ENCODE measurements around the gene PATJ.
"Not testable (repeated sequence)": the region's sequence is repeated elsewhere in the genome, so short reads cannot be mapped to it uniquely, and the experiment has no call there.

Gene PATJ

GRCh38 chr1:61925591-61926298 lies 183.5 kb downstream of the PATJ start:
- DNase-seq, result no peak
- intact Hi-C loops (cut with DNase I), result no loop called here

- no peak for DNase-seq
- intact Hi-C loops (cut with DNase I), result no loop called here
Observed at GRCh38 chr1:61926597-61926996, 184.3 kb downstream of the PATJ start.

DNA sequence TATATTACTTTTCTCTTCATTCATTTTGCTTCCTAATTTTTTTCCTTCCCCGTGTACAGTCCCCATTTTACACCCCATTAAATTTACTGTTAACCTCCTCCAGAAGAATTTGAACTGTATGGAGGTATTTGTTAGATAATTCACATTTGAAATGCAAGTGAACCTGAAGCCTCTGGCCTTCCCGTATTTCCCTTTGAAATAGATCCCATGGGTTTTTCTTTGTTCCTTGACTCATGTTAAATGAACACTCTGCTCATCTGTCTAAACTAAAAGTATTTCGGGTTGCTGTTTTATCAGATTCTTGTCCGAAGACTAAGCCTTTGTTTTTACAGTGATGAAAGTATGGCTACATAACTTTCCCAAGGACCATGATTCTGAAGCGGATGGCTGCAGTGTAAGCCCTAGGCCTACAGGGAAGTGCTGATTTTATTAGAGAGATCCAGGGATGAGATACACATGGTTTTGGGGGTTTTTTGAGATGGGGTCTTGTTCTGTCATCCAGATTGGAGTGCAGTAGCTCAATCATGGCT lies 187.9 kb downstream of the PATJ start:
- DNase-seq, result no peak
- intact Hi-C loops (cut with DNase I), result no loop called here

DNA sequence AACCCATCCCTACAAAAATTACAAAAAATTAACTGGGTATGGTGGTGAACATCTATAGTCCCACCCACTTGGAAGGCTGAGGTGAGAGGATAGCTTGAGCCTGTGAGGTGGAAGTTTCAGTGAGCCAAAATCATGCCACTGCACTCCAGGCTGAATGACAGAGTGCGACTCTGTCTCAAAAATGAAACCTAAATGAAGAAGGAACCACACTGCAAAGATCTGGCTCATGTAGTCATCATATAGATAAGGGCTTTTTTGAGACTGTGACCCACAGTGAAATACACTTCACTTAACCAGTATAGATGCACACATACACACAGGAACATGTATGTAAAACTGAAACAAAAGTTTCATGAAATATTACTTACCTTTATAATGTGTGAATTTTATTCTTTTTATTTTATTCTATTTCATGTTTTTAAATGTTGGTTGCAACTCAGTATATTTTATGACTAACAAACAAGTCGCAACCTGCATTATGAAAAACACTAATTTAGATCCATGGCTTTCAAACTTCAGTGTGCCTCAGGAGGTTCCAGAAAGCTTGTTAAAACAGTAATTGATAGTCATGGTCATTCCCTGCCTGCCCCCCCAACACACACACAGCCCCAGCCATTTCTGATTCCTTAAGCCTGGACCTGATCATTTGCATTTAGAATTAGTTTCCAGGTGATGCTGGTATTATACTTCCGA lies 189.5 kb downstream of the PATJ start:
- no peak for DNase-seq
- intact Hi-C loops (cut with DNase I), result no loop called here

GRCh38 chr1:61935516-61935915 lies 193.2 kb downstream of the PATJ start:
- intact Hi-C loops (cut with DNase I), result no loop called here
- no peak for DNase-seq

- intact Hi-C loops (cut with DNase I), result no loop called here
Observed at GRCh38 chr1:61936839-61937238, 194.6 kb downstream of the PATJ start.

DNA sequence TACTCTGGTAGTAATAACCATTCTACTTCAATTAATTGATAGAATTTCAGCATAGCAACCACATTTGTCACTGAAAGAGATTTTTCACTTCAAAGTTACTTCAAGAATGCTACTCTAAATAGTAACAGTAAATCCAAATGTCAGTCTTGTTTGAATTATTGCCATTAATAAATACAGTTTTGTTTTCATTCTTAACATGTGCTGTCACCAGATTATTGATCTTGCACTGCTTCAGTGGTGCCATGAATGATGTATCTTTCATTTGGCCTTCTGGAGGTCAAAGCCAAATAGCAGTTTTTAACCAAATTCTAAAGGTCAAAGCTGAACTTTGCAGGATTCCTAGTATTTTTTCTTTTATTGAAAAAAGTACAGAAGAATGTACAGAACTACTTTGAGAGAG lies 199.5 kb downstream of the PATJ start:
- no peak for DNase-seq
- intact Hi-C loops (cut with DNase I), result no loop called here

More at GRCh38 chr1:61936839-61937238, 194.6 kb downstream of the PATJ start:
- no peak for DNase-seq

DNA sequence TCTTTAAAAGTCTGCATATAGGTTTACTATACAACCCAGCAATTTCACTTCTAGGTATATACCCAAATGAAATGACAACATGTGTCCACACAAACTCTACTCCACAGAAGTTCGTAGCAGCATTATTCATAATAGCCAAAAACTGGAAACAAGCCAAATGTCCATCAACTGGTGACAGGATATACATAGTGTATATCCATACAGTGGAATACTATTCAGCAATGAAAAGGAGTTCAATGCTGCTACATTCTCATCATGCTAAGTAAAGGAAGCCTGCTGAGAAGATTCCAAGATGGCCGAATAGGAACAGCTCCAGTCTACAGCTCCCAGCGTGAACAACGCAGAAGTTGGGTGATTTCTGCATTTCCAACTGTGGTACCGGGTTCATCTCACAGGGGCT lies 200.6 kb downstream of the PATJ start:
- intact Hi-C loops (cut with DNase I), result no loop called here
- no peak for DNase-seq

- intact Hi-C loops (cut with DNase I), result not testable (repeated sequence)
Observed at GRCh38 chr1:61948685-61949084, 206.4 kb downstream of the PATJ start.

GRCh38 chr1:61950418-61950817 lies 208.1 kb downstream of the PATJ start:
- DNase-seq, result no peak
- intact Hi-C loops (cut with DNase I), result no loop called here

More at GRCh38 chr1:61948685-61949084, 206.4 kb downstream of the PATJ start:
- DNase-seq, result not testable (repeated sequence)

- peak in 4 of 42 donors; percentile 3 to 19 (median 12) for DNase-seq
- intact Hi-C loops (cut with DNase I), result no loop called here
Observed at GRCh38 chr1:61951731-61952580, 209.7 kb downstream of the PATJ start.

- DNase-seq, result no peak
- intact Hi-C loops (cut with DNase I), result no loop called here
Observed at GRCh38 chr1:61952675-61953074, 210.4 kb downstream of the PATJ start.

GRCh38 chr1:61953076-61953789 lies 211.0 kb downstream of the PATJ start:
- intact Hi-C loops (cut with DNase I), result no loop called here
- DNase-seq, result no peak

DNA sequence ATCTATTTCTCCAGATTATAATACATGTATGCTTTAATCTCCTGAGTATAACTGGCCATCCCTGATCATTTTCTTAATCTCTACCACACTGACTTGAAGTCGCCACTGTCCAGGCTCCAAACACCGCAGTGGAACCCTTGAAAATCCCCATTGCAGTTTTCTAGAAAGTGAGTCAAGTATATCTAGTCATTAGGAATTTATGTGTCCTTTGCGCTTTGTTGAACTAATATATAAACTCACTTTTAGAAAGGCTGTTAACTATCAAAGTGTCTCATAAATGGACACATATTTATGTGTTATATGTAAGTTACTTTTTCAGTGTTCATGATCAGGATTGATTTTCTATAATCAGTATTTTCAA lies 211.5 kb downstream of the PATJ start:
- DNase-seq, result no peak
- intact Hi-C loops (cut with DNase I), result no loop called here

- intact Hi-C loops (cut with DNase I), result no loop called here
- DNase-seq, result no peak
Observed at GRCh38 chr1:61955261-61955660, 213.0 kb downstream of the PATJ start.

- no peak for DNase-seq
- intact Hi-C loops (cut with DNase I), result no loop called here
Observed at GRCh38 chr1:61956016-61956645, 213.9 kb downstream of the PATJ start.

DNA sequence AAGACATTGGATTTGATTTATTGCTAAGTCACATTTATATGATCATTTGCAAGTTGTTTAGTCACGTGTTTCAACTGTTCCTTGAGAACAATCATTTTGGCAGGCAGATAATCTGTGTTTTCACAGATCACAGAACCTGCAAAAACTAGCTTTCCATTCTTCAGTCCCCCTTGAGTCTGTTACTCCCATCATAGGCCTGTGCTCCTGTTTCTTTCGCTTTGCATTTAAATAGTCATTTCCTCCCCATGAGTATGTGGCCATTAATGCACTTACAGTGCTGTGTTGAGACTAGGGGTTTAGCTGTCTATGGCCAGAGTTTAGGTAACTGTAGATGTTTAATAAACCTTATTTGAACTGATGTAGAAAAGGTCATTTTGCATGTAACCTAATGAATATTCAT lies 214.5 kb downstream of the PATJ start:
- intact Hi-C loops (cut with DNase I), result no loop called here
- no peak for DNase-seq

GRCh38 chr1:61961009-61961408 lies 218.7 kb downstream of the PATJ start:
- intact Hi-C loops (cut with DNase I), result no loop called here
- no peak for DNase-seq

- no peak for DNase-seq
- intact Hi-C loops (cut with DNase I), result no loop called here
Observed at GRCh38 chr1:61962631-61963030, 220.4 kb downstream of the PATJ start.

Data from head of caudate nucleus (tissue), 42 donors.